Loucy (cell line): Measurements from ENCODE around the gene CSNK2A1.

Experiments used
- CTCF ChIP-seq: fragments of 200-600 bp; sonication (generic); conservative IDR thresholded peaks from 2 replicates; pipeline ENCODE4 v1.5.1; 2014; ENCODE audit warnings: mild to moderate bottlenecking, antibody characterized with exemption, low read length
- EZH2phosphoT487 ChIP-seq: fragments of 200-600 bp; IDR thresholded peaks from 2 replicates; pipeline ENCODE4 v1.6.1; 2018; ENCODE audit warnings: antibody characterized with exemption, mild to moderate bottlenecking, moderate library complexity, borderline replicate concordance

- TF ChIP-seq CTCF = no peak
- TF ChIP-seq EZH2phosphoT487 = no peak
Observed at GRCh38 chr20:432208-432607, 111.4 kb downstream of the CSNK2A1 start.
